Esophagus muscularis mucosa (tissue), 3 donors: Measurements from ENCODE around the gene LHX4.

Experiments used
- CTCF ChIP-seq, 3 experiments: fragments of 200-600 bp in 2 of 3; fragments of 450-650 bp in 1 of 3; sonication (generic) in 2 of 3; IDR thresholded peaks; one replicate each; pipeline ENCODE4 v1.5.1; 2017 to 2019; ENCODE audit warnings: antibody characterized with exemption in 3 of 3, mild to moderate bottlenecking in 2 of 3, moderate library complexity in 1 of 3
- POLR2A ChIP-seq: fragments of 450-650 bp; IDR thresholded peaks from one replicate; pipeline ENCODE4 v1.6.1; 2017; ENCODE audit warnings: antibody characterized with exemption, moderate library complexity, mild to moderate bottlenecking, low read depth
- POLR2AphosphoS5 ChIP-seq, 2 donors: sonication (generic); formaldehyde crosslinking; IDR thresholded peaks; one replicate each; pipeline ENCODE4 v1.6.1; 2017; ENCODE audit warnings: antibody characterized with exemption in 2 of 2

- TF ChIP-seq CTCF (IDR thresholded peaks at IDR 0.05): no peak
- TF ChIP-seq POLR2A: no peak
- no peak for TF ChIP-seq POLR2AphosphoS5 (IDR thresholded peaks at IDR 0.05)
These were observed 20.9 kb downstream of the LHX4 start for GRCh38 chr1:180250883-180251509.
